Esophagus muscularis mucosa (tissue), 3 donors: ENCODE measurements around the gene KLHL6.

Experiments
- CTCF ChIP-seq, 3 experiments: fragments of 200-600 bp in 2 of 3; fragments of 450-650 bp in 1 of 3; sonication (generic) in 2 of 3; IDR thresholded peaks; one replicate each; pipeline ENCODE4 v1.5.1; 2017 to 2019; ENCODE audit warnings: antibody characterized with exemption in 3 of 3, mild to moderate bottlenecking in 2 of 3, moderate library complexity in 1 of 3
- POLR2AphosphoS5 ChIP-seq, 2 donors: sonication (generic); formaldehyde crosslinking; IDR thresholded peaks; one replicate each; pipeline ENCODE4 v1.6.1; 2017; ENCODE audit warnings: antibody characterized with exemption in 2 of 2

- TF ChIP-seq CTCF (IDR thresholded peaks at IDR 0.05), result no peak
- TF ChIP-seq POLR2AphosphoS5 (IDR thresholded peaks at IDR 0.05), result no peak
Observed at GRCh38 chr3:183478501-183478900, 77.0 kb downstream of the KLHL6 start.
